Neural progenitor cell (in vitro differentiated cells): ENCODE measurements around the gene KLHL26.

Experiments
- EZH2 ChIP-seq: fragments of 200-600 bp; sonication (generic); IDR thresholded peaks from 2 replicates; pipeline ENCODE4 v1.6.1; 2017; ENCODE audit warnings: antibody characterized with exemption, mild to moderate bottlenecking, moderate library complexity
- TF ChIP-seq, protein P1 (sequence below): fragments of 200-600 bp; sonication (generic); IDR thresholded peaks from 2 replicates; pipeline ENCODE4 v1.5.1; 2017; ENCODE audit warnings: antibody characterized with exemption, mild to moderate bottlenecking

DNA sequence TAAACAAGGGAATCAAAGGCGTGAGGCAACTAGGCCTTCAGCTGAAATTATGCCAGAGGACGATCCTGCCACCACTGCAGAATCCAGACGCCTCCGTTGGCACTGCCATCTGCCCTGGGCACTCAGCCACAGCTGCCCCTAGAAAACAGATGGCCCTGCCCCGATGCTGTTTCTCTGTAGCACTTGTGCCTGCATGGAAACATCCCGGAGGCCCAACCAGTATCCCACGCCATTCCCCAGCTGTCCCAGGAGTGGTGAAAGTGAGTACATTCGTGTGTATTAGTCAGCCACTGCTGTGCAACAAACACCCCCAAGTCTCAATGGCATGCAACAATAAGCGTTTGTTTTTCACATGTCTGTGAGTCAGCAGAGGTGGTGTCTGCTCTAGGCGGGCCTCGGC lies 37.8 kb downstream of the KLHL26 start:
- TF ChIP-seq, protein P1, sequence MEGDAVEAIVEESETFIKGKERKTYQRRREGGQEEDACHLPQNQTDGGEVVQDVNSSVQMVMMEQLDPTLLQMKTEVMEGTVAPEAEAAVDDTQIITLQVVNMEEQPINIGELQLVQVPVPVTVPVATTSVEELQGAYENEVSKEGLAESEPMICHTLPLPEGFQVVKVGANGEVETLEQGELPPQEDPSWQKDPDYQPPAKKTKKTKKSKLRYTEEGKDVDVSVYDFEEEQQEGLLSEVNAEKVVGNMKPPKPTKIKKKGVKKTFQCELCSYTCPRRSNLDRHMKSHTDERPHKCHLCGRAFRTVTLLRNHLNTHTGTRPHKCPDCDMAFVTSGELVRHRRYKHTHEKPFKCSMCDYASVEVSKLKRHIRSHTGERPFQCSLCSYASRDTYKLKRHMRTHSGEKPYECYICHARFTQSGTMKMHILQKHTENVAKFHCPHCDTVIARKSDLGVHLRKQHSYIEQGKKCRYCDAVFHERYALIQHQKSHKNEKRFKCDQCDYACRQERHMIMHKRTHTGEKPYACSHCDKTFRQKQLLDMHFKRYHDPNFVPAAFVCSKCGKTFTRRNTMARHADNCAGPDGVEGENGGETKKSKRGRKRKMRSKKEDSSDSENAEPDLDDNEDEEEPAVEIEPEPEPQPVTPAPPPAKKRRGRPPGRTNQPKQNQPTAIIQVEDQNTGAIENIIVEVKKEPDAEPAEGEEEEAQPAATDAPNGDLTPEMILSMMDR, result no peak
- no peak for TF ChIP-seq EZH2
